Trophoblast cell (in vitro differentiated cells and primary cell): ENCODE data around the gene ITGB4.
A peak's percentile ranks its signal among the peaks of the same experiment; 100 is the strongest.

Source experiments
- DNase-seq, 2 donors: peaks; one replicate each; pipeline ENCODE4 v3.0.0-alpha.2; 2016
- H2AFZ ChIP-seq: 2 replicates; pipeline ENCODE4 v1.6.1; 2013; ENCODE audit warnings: low read length, moderate library complexity, mild to moderate bottlenecking; ENCODE audit not compliant: insufficient read depth, poor library complexity
- H2AK5ac ChIP-seq: 2 replicates; pipeline ENCODE4 v1.6.1; 2013; ENCODE audit warnings: mild to moderate bottlenecking, low read length
- H2BK120ac ChIP-seq: 2 replicates; pipeline ENCODE4 v1.6.1; 2013; ENCODE audit warnings: low read length, mild to moderate bottlenecking, moderate library complexity; ENCODE audit not compliant: insufficient read depth, poor library complexity
- H2BK12ac ChIP-seq: 2 replicates; pipeline ENCODE4 v1.6.1; 2013; ENCODE audit warnings: mild to moderate bottlenecking, low read length, moderate library complexity
- H2BK5ac ChIP-seq: 2 replicates; pipeline ENCODE4 v1.6.1; 2013; ENCODE audit warnings: low read length, low read depth, moderate library complexity, mild to moderate bottlenecking; ENCODE audit not compliant: poor library complexity
- H3K14ac ChIP-seq: 2 replicates; pipeline ENCODE4 v1.6.1; 2013; ENCODE audit warnings: mild to moderate bottlenecking, low read length
- H3K18ac ChIP-seq: 2 replicates; pipeline ENCODE4 v1.6.1; 2013; ENCODE audit warnings: mild to moderate bottlenecking, low read length
- H3K23ac ChIP-seq: 2 replicates; pipeline ENCODE4 v1.6.1; 2013; ENCODE audit warnings: low read length
- H3K27ac ChIP-seq: 2 replicates; pipeline ENCODE4 v1.5.1; 2013; ENCODE audit warnings: low read depth, mild to moderate bottlenecking, inconsistent platforms, low read length, moderate library complexity
- H3K27me3 ChIP-seq: 2 replicates; pipeline ENCODE4 v1.6.1; 2013; ENCODE audit warnings: inconsistent platforms, mild to moderate bottlenecking, low read length, moderate library complexity; ENCODE audit not compliant: insufficient read depth
- H3K36me3 ChIP-seq, 2 experiments: 1 replicate in 1 of 2; 2 replicates in 1 of 2; pipeline ENCODE4 v1.6.1; 2013; ENCODE audit warnings: low read length in 2 of 2, mild to moderate bottlenecking in 2 of 2, moderate library complexity in 1 of 2; ENCODE audit not compliant: insufficient read depth in 2 of 2, control insufficient read depth in 1 of 2
- H3K4ac ChIP-seq: 2 replicates; pipeline ENCODE4 v1.6.1; 2013; ENCODE audit warnings: low read depth, mild to moderate bottlenecking, low read length, moderate library complexity
- H3K4me1 ChIP-seq, 2 experiments: 1 replicate in 1 of 2; 2 replicates in 1 of 2; pipeline ENCODE4 v1.6.1; 2013; ENCODE audit warnings: low read length in 2 of 2, mild to moderate bottlenecking in 2 of 2, moderate library complexity in 1 of 2; ENCODE audit not compliant: insufficient read depth in 2 of 2, control insufficient read depth in 1 of 2
- H3K4me2 ChIP-seq: 2 replicates; pipeline ENCODE4 v1.6.1; 2013; ENCODE audit warnings: inconsistent platforms, mild to moderate bottlenecking, low read length, moderate library complexity
- H3K4me3 ChIP-seq: 2 replicates; pipeline ENCODE4 v1.5.1; 2013; ENCODE audit warnings: mild to moderate bottlenecking, low read depth, low read length, inconsistent platforms
- H3K79me1 ChIP-seq: one replicate; pipeline ENCODE4 v1.6.1; 2013; ENCODE audit warnings: low read length
- H3K79me2 ChIP-seq: 2 replicates; pipeline ENCODE4 v1.6.1; 2013; ENCODE audit warnings: low read length, mild to moderate bottlenecking; ENCODE audit not compliant: control insufficient read depth, insufficient read depth, poor library complexity
- H3K9ac ChIP-seq: 2 replicates; pipeline ENCODE4 v1.6.1; 2013; ENCODE audit warnings: mild to moderate bottlenecking, low read length
- H3K9me3 ChIP-seq: 2 replicates; pipeline ENCODE4 v1.6.1; 2013; ENCODE audit warnings: low read depth, mild to moderate bottlenecking, control low read depth, inconsistent platforms, low read length; ENCODE audit not compliant: insufficient read depth
- H4K12ac ChIP-seq: 2 replicates; pipeline ENCODE4 v1.6.1; 2013; ENCODE audit warnings: low read depth, mild to moderate bottlenecking, low read length, moderate library complexity
- H4K8ac ChIP-seq: 2 replicates; pipeline ENCODE4 v1.6.1; 2013; ENCODE audit warnings: low read depth, mild to moderate bottlenecking, low read length, moderate library complexity
- H4K91ac ChIP-seq: one replicate; pipeline ENCODE4 v1.6.1; 2013; ENCODE audit warnings: low read depth, mild to moderate bottlenecking, low read length, moderate library complexity
- WGBS: extraction: QIAGEN DNeasy Blood & Tissue Kit; methylation state at CpG from one replicate; pipeline ENCODE4 v1.1.7; 2013; ENCODE audit warnings: missing lambda C conversion rate; ENCODE audit not compliant: insufficient read length, insufficient coverage; ENCODE audit errors: extremely low coverage; 5-methylcytosine and 5-hydroxymethylcytosine counted together

Gene ITGB4

GRCh38 chr17:75679706-75680211, 41.5 kb upstream of the ITGB4 start:
- Histone ChIP-seq H3K4me1 (peaks cover 17 to 30% of the 10 kb centered on the region in 2 experiments), H3K4me3 (no peak overlapping the region), H3K18ac (no peak overlapping the region), H3K9ac (no peak overlapping the region), H2BK5ac (no peak overlapping the region), H3K4me2 (no peak overlapping the region), H4K12ac (no peak overlapping the region), H3K23ac (no peak overlapping the region), H4K8ac (no peak overlapping the region), H3K79me2 (peaks cover 8% of the 10 kb centered on the region), H3K79me1 (peaks cover 12% of the 10 kb centered on the region), H3K9me3 (no peaks in the 10 kb centered on the region), H2AK5ac (no peak overlapping the region), H2BK12ac (no peak overlapping the region), H3K27ac (peak overlapping the region; percentile 55), H3K27me3 (no peaks in the 10 kb centered on the region), H3K4ac (no peak overlapping the region), H3K36me3 (peaks cover 12 to 17% of the 10 kb centered on the region in 2 experiments), H4K91ac (peak overlapping the region; percentile 9), H2AFZ (no peak overlapping the region), H2BK120ac (no peak overlapping the region), H3K14ac (no peak overlapping the region)
- DNase-seq, result peak; percentile 91
- WGBS, result no CpG with 5 or more reads among the region's 11 CpGs

DNA sequence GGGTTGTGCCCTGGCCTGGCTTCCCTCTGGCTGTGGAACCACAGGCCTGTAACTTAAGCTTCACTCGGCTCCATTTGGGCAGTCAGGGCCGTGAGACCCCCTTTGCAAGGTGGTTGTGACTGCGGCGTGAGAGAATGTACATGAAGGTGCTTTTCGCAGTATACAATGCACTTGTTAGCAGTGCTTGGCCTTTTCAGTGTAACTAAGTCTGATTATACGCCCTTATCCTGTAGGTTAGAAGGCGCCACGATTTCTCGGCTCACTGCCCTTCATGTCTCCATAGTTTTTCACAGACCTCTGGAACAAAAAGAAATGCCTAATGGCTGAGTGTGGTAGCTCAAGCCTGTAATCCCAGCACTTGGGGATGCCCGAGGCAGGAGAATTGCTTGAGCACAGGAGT, 40.8 kb upstream of the ITGB4 start:
- DNase-seq, result peak; percentile 89 to 92
- Histone ChIP-seq H3K18ac (peak overlapping the region; percentile 80), H3K4me1 (peaks cover 23 to 36% of the 10 kb centered on the region in 2 experiments), H3K36me3 (peaks cover 12 to 14% of the 10 kb centered on the region in 2 experiments), H2BK120ac (peak overlapping the region; percentile 53), H2AFZ (no peak overlapping the region), H3K79me2 (peaks cover 9% of the 10 kb centered on the region), H3K9me3 (no peaks in the 10 kb centered on the region), H3K4me2 (no peak overlapping the region), H3K14ac (peak overlapping the region; percentile 54), H3K23ac (no peak overlapping the region), H4K8ac (peak overlapping the region; percentile 59), H4K91ac (peak overlapping the region; percentile 72), H3K79me1 (peaks cover 15% of the 10 kb centered on the region), H3K27me3 (no peaks in the 10 kb centered on the region), H4K12ac (no peak overlapping the region), H2BK5ac (peak overlapping the region; percentile 38), H3K9ac (no peak overlapping the region), H3K4me3 (no peak overlapping the region), H3K4ac (peak overlapping the region; percentile 25), H2AK5ac (peak overlapping the region; percentile 63), H3K27ac (peak overlapping the region; percentile 69), H2BK12ac (peak overlapping the region; percentile 80)
- whole genome bisulfite sequencing, result no CpG with 5 or more reads among the region's 10 CpGs

GRCh38 chr17:75681289-75681688, 40.0 kb upstream of the ITGB4 start:
- Histone ChIP-seq H4K91ac (peak overlapping the region; percentile 32), H3K27me3 (no peaks in the 10 kb centered on the region), H3K36me3 (peaks cover 10 to 12% of the 10 kb centered on the region in 2 experiments), H2BK120ac (no peak overlapping the region), H2AFZ (no peak overlapping the region), H3K79me1 (peaks cover 15% of the 10 kb centered on the region), H3K4ac (no peak overlapping the region), H3K4me2 (no peak overlapping the region), H3K4me1 (peaks cover 25 to 39% of the 10 kb centered on the region in 2 experiments), H2AK5ac (no peak overlapping the region), H2BK5ac (peak overlapping the region; percentile 52), H3K14ac (no peak overlapping the region), H3K27ac (peak overlapping the region; percentile 69), H2BK12ac (no peak overlapping the region), H3K23ac (no peak overlapping the region), H3K79me2 (peaks cover 12% of the 10 kb centered on the region), H3K9ac (no peak overlapping the region), H4K12ac (no peak overlapping the region), H3K4me3 (no peak overlapping the region), H3K18ac (no peak overlapping the region), H3K9me3 (no peaks in the 10 kb centered on the region), H4K8ac (no peak overlapping the region)
- WGBS, result no CpG with 5 or more reads among the region's 3 CpGs
- DNase-seq, result peak; percentile 27 to 40

GRCh38 chr17:75683583-75683982, 37.7 kb upstream of the ITGB4 start:
- Histone ChIP-seq H3K18ac (no peak overlapping the region), H3K27me3 (no peaks in the 10 kb centered on the region), H4K91ac (peak overlapping the region; percentile 27), H4K12ac (no peak overlapping the region), H3K36me3 (peaks cover 9 to 11% of the 10 kb centered on the region in 2 experiments), H2BK12ac (no peak overlapping the region), H2AK5ac (no peak overlapping the region), H4K8ac (no peak overlapping the region), H3K4me3 (no peak overlapping the region), H2BK5ac (peak overlapping the region; percentile 10), H2AFZ (no peak overlapping the region), H3K27ac (no peak overlapping the region), H3K14ac (peak overlapping the region; percentile 26), H3K9me3 (no peaks in the 10 kb centered on the region), H3K4ac (peak overlapping the region; percentile 60), H3K9ac (no peak overlapping the region), H3K4me1 (peaks cover 36 to 47% of the 10 kb centered on the region in 2 experiments), H3K23ac (no peak overlapping the region), H2BK120ac (no peak overlapping the region), H3K79me2 (peaks cover 20% of the 10 kb centered on the region), H3K4me2 (no peak overlapping the region), H3K79me1 (peaks cover 23% of the 10 kb centered on the region)
- no CpG with 5 or more reads among the region's 4 CpGs for WGBS
- no peak for DNase-seq
